ENCODE measurements around the gene GORAB. TPM values are rescaled to one million over a fixed set of nuclear protein-coding genes. Genes with fewer than 3 reads are reported as not detected.

Gene GORAB
- total RNA-seq, 4 donors from 2014 or later, result 13.6 to 29.3 (median 16.7) TPM

- no peak overlapping the region for H3K27ac ChIP-seq
- TF ChIP-seq POLR2A (IDR thresholded peaks at IDR 0.05), result no peak
- TF ChIP-seq CTCF (IDR thresholded peaks at IDR 0.05), result no peak
- no peak overlapping the region for H3K4me3 ChIP-seq (replicated peaks in 1 of 3)
- DNase-seq, result no peak
- intact Hi-C loops (cut with DNase I), result no loop called here
- H3K9me3 ChIP-seq, result no peaks in the 10 kb centered on the region
- H3K4me1 ChIP-seq, result no peaks in the 10 kb centered on the region
- WGBS, 2 donors, result 68 to 74% methylated on average over 2 of the region's 2 CpGs
- no peaks in the 10 kb centered on the region for H3K36me3 ChIP-seq
- no peaks in the 10 kb centered on the region for H3K27me3 ChIP-seq
Measured at GRCh38 chr1:170495006-170495405, 37.0 kb upstream of the GORAB start.

- no peak for TF ChIP-seq POLR2A (IDR thresholded peaks at IDR 0.05)
- TF ChIP-seq CTCF (IDR thresholded peaks at IDR 0.05), result no peak
- no peak overlapping the region for H3K27ac ChIP-seq
- no peaks in the 10 kb centered on the region for H3K4me1 ChIP-seq
- no peak overlapping the region for H3K4me3 ChIP-seq (replicated peaks in 1 of 3)
- 51 to 56% methylated on average over 1 of the region's 1 CpG for WGBS, 2 donors
- no peak for DNase-seq
- no peaks in the 10 kb centered on the region for H3K27me3 ChIP-seq
- intact Hi-C loops (cut with DNase I), result no loop called here
- no peaks in the 10 kb centered on the region for H3K9me3 ChIP-seq
- H3K36me3 ChIP-seq, result no peaks in the 10 kb centered on the region
Measured at GRCh38 chr1:170498876-170499275, 33.1 kb upstream of the GORAB start.

- no peaks in the 10 kb centered on the region for H3K4me1 ChIP-seq
- intact Hi-C loops (cut with DNase I), result no loop called here
- no peak for DNase-seq
- no peaks in the 10 kb centered on the region for H3K9me3 ChIP-seq
- no peak for TF ChIP-seq POLR2A (IDR thresholded peaks at IDR 0.05)
- TF ChIP-seq CTCF (IDR thresholded peaks at IDR 0.05), result no peak
- no peaks in the 10 kb centered on the region for H3K27me3 ChIP-seq
- no peaks in the 10 kb centered on the region for H3K36me3 ChIP-seq
- whole genome bisulfite sequencing, 2 donors, result 21 to 24% methylated on average over 1 of the region's 1 CpG
- no peak overlapping the region for H3K27ac ChIP-seq
- H3K4me3 ChIP-seq (replicated peaks in 1 of 3), result no peak overlapping the region
Measured at GRCh38 chr1:170503665-170504064, 28.3 kb upstream of the GORAB start.

- no peaks in the 10 kb centered on the region for H3K4me1 ChIP-seq
- no peak overlapping the region for H3K4me3 ChIP-seq (replicated peaks in 1 of 3)
- intact Hi-C loops (cut with DNase I), result no loop called here
- TF ChIP-seq POLR2A (IDR thresholded peaks at IDR 0.05) (no peak), CTCF (IDR thresholded peaks at IDR 0.05) (no peak)
- H3K9me3 ChIP-seq, result no peaks in the 10 kb centered on the region
- H3K27me3 ChIP-seq, result no peaks in the 10 kb centered on the region
- DNase-seq, result no peak
- 73 to 92% methylated on average over 1 of the region's 1 CpG for WGBS, 2 donors
- H3K27ac ChIP-seq, result no peak overlapping the region
- H3K36me3 ChIP-seq, result no peaks in the 10 kb centered on the region
Measured at GRCh38 chr1:170510163-170510562, 21.8 kb upstream of the GORAB start.

GRCh38 chr1:170511038-170511437 is 20.9 kb upstream of the GORAB start:
- Histone ChIP-seq H3K36me3 (no peaks in the 10 kb centered on the region), H3K9me3 (no peaks in the 10 kb centered on the region), H3K4me3 (replicated peaks in 1 of 3) (no peak overlapping the region), H3K27me3 (no peaks in the 10 kb centered on the region), H3K4me1 (no peaks in the 10 kb centered on the region), H3K27ac (no peak overlapping the region)
- no peak for DNase-seq
- TF ChIP-seq POLR2A (IDR thresholded peaks at IDR 0.05) (no peak), CTCF (IDR thresholded peaks at IDR 0.05) (no peak)
- 63 to 65% methylated on average over 5 of the region's 5 CpGs for WGBS, 2 donors
- intact Hi-C loops (cut with DNase I), result no loop called here
